Loucy (cell line): Measurements from ENCODE around the gene GPR32.

Source experiments
- H2AFZ ChIP-seq: fragments of 200-600 bp; sonication (generic); 2 replicates; pipeline ENCODE4 v1.6.0; 2016; ENCODE audit warnings: antibody characterized with exemption, mild to moderate bottlenecking, low read length, moderate library complexity
- H3F3A ChIP-seq: fragments of 200-600 bp; 2 replicates; pipeline ENCODE4 v1.6.0; 2016; ENCODE audit warnings: antibody characterized with exemption, low read depth, mild to moderate bottlenecking
- H3K27me3 ChIP-seq: fragments of 200-600 bp; sonication (generic); 2 replicates; pipeline ENCODE4 v1.6.1; 2014; ENCODE audit warnings: low read length, mild to moderate bottlenecking; ENCODE audit not compliant: insufficient read depth, poor library complexity, severe bottlenecking
- H3K36me3 ChIP-seq: fragments of 200-600 bp; sonication (generic); 2 replicates; pipeline ENCODE4 v1.6.1; 2016; ENCODE audit warnings: low read length; ENCODE audit not compliant: insufficient read depth
- H3K4me1 ChIP-seq: fragments of 200-600 bp; sonication (generic); 2 replicates; pipeline ENCODE4 v1.5.1; 2014; ENCODE audit warnings: low read length, mild to moderate bottlenecking; ENCODE audit not compliant: insufficient read depth, poor library complexity, severe bottlenecking
- H3K4me2 ChIP-seq: fragments of 200-600 bp; sonication (generic); 2 replicates; pipeline ENCODE4 v1.6.0; 2014; ENCODE audit warnings: antibody characterized with exemption, low read length, low read depth, mild to moderate bottlenecking; ENCODE audit not compliant: poor library complexity, severe bottlenecking
- H3K4me3 ChIP-seq: fragments of 200-600 bp; sonication (generic); 2 replicates; pipeline ENCODE4 v1.5.1; 2014; ENCODE audit warnings: low read length, mild to moderate bottlenecking, mixed read lengths; ENCODE audit not compliant: poor library complexity, severe bottlenecking
- H3K79me2 ChIP-seq: fragments of 200-600 bp; sonication (generic); 2 replicates; pipeline ENCODE4 v1.6.1; 2014; ENCODE audit warnings: low read length; ENCODE audit not compliant: insufficient read depth
- H3K9ac ChIP-seq: fragments of 200-600 bp; sonication (generic); 2 replicates; pipeline ENCODE4 v1.6.0; 2014; ENCODE audit warnings: mild to moderate bottlenecking, low read depth, low read length, moderate library complexity; ENCODE audit not compliant: poor library complexity, severe bottlenecking
- H3K9me2 ChIP-seq: fragments of 200-600 bp; sonication (generic); replicated peaks from 2 replicates; pipeline ENCODE4 v1.6.1; 2016; ENCODE audit warnings: low read depth, low read length, mixed read lengths
- H3K9me3 ChIP-seq: fragments of 200-600 bp; sonication (generic); 2 replicates; pipeline ENCODE4 v1.6.1; 2014; ENCODE audit warnings: mild to moderate bottlenecking, antibody characterized with exemption, low read length, low read depth; ENCODE audit not compliant: insufficient read depth
- H4K20me1 ChIP-seq: fragments of 200-600 bp; sonication (generic); 2 replicates; pipeline ENCODE4 v1.6.0; 2014; ENCODE audit warnings: antibody characterized with exemption, low read length, mild to moderate bottlenecking; ENCODE audit not compliant: insufficient read depth, poor library complexity, severe bottlenecking
- CTCF ChIP-seq: fragments of 200-600 bp; sonication (generic); conservative IDR thresholded peaks from 2 replicates; pipeline ENCODE4 v1.5.1; 2014; ENCODE audit warnings: mild to moderate bottlenecking, antibody characterized with exemption, low read length
- EZH2phosphoT487 ChIP-seq: fragments of 200-600 bp; IDR thresholded peaks from 2 replicates; pipeline ENCODE4 v1.6.1; 2018; ENCODE audit warnings: antibody characterized with exemption, mild to moderate bottlenecking, moderate library complexity, borderline replicate concordance

The GPR32 gene

GRCh38 chr19:50799547-50799851 is 29.2 kb downstream of the GPR32 start:
- Histone ChIP-seq H3K4me2 (peak overlapping the region; percentile 67), H3K4me1 (peaks cover 19% of the 10 kb centered on the region), H3F3A (0 out of 2 replicates have a peak, but pooled peaks cover 4% of the 10 kb centered on the region), H3K9ac (peak overlapping the region; percentile 43), H4K20me1 (peaks cover 81% of the 10 kb centered on the region), H3K4me3 (no peak overlapping the region), H2AFZ (no peak overlapping the region), H3K79me2 (peaks cover 68% of the 10 kb centered on the region), H3K9me3 (no peaks in the 10 kb centered on the region), H3K27me3 (no peaks in the 10 kb centered on the region), H3K9me2 (no peaks in the 10 kb centered on the region), H3K36me3 (peaks cover 66% of the 10 kb centered on the region; the same call in 1 of the 2 replicates)
- TF ChIP-seq EZH2phosphoT487 (no peak), CTCF (no peak)

DNA sequence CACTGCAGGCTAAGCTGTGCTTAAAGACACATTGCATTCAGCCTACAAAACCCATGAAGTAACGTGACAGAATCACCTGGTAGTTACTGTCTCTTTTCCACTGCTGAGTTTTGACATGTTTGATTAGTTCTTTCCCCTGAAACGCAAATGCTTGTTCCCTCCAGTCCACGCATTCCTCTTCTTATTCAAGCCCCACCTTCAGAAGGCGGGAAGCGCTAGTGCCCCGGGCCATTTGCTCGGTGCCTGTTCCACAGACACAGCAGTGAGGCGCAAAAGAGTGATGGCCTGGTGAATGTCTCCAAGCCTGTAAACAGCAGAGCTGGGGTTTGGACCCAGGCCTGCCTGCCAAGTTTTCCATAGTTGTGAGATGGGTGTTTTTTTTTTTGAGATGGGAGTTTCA is 30.8 kb downstream of the GPR32 start:
- H3K4me2 ChIP-seq, result peak overlapping the region; percentile 67
- H3K36me3 ChIP-seq, result peaks cover 55% of the 10 kb centered on the region; the same call in 1 of the 2 replicates

GRCh38 chr19:50803633-50804419 is 33.6 kb downstream of the GPR32 start:
- peak overlapping the region; percentile 92 for H2AFZ ChIP-seq
- no peaks in the 10 kb centered on the region for H3K9me3 ChIP-seq
- no peaks in the 10 kb centered on the region for H3K27me3 ChIP-seq
- H3K4me2 ChIP-seq, result peak overlapping the region; percentile 97
- H3K79me2 ChIP-seq, result peaks cover 54% of the 10 kb centered on the region
- no peaks in the 10 kb centered on the region for H3K9me2 ChIP-seq
- H3K36me3 ChIP-seq, result peaks cover 28% of the 10 kb centered on the region; the same call in 1 of the 2 replicates
- H3K9ac ChIP-seq, result peak overlapping the region; percentile 99
- peaks cover 45% of the 10 kb centered on the region for H4K20me1 ChIP-seq
- TF ChIP-seq CTCF, result no peak
- TF ChIP-seq EZH2phosphoT487, result no peak
- peak overlapping the region; percentile 97 for H3K4me3 ChIP-seq
- peaks cover 27% of the 10 kb centered on the region for H3K4me1 ChIP-seq
- no peaks in the 10 kb centered on the region for H3F3A ChIP-seq

More for the DNA sequence above, 30.8 kb downstream of the GPR32 start:
- Histone ChIP-seq H4K20me1 (peaks cover 72% of the 10 kb centered on the region), H3K9me3 (no peaks in the 10 kb centered on the region), H2AFZ (no peak overlapping the region), H3K79me2 (peaks cover 68% of the 10 kb centered on the region), H3K4me1 (peaks cover 27% of the 10 kb centered on the region), H3K9ac (no peak overlapping the region), H3K9me2 (no peaks in the 10 kb centered on the region), H3F3A (no peaks in the 10 kb centered on the region), H3K4me3 (peak overlapping the region; percentile 48), H3K27me3 (no peaks in the 10 kb centered on the region)
- TF ChIP-seq EZH2phosphoT487, result no peak
- TF ChIP-seq CTCF, result no peak
